HG03095 (cell line): Measurements from ENCODE around the gene MAP4K4.
"Not testable (repeated sequence)": the region's sequence is repeated elsewhere in the genome, so short reads cannot be mapped to it uniquely, and the experiment has no call there.

Experiments
- ATAC-seq: cut with Tn5 transposase; IDR thresholded peaks from one replicate; pipeline ENCODE4 v1.9.1; 2021; ENCODE audit warnings: moderate library complexity; ENCODE audit not compliant: unreplicated experiment

The MAP4K4 gene

GRCh38 chr2:101766337-101766736 is 68.8 kb downstream of the MAP4K4 start:
- ATAC-seq, result no peak

- ATAC-seq, result no peak
Measured at GRCh38 chr2:101766871-101767739, 69.6 kb downstream of the MAP4K4 start.

DNA sequence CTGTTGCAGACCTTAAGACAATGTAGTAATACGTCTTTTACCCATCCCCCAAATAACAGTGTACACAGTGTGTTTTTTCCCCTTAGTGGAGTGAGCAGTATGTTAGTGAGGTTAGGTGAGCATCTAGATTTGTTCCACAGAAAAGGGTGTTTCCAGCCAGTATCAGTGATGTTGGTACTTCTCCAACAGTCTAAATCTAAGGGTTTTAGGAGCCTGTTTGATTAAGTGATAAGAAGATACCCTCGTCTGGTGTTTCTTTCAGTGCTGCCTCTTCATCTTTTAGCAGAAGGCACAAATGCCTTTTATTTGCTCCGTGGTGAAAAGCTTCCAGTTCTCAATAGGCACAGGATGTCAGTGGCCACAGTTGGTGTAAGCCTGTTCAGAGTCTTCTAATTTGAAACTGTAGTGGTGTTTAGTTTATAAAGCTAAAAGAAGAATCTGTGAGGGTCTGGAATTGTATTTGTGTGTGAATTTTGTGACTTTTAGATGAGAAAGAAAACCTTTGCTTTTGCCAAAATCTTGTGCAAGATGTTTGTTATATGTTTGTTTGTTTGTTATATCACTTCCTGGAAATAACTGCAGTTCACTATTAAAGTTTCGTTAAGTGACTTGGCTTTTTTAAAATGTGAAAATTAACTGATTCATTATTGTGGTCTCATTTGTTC is 71.2 kb downstream of the MAP4K4 start:
- ATAC-seq, result no peak

GRCh38 chr2:101769726-101770125 is 72.2 kb downstream of the MAP4K4 start:
- not testable (repeated sequence) for ATAC-seq

DNA sequence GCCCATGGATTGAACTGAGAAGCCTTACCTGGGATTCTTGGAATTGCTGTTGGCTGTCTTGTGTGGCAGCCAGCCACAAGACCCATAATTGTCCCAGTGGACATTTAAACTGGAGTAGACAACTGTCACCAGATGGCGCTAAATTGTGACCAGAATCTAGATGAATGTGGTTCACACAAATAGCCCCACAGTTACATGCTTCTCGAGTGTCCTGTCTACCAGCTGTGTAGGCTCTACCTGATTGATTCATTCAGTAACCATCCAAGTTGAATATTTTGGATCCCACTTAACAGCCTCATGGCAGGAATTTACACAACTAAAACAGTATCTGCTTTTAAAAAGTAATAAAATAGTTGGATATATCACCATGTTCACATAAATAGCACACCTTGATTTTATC is 73.2 kb downstream of the MAP4K4 start:
- peak; percentile 72 for ATAC-seq

GRCh38 chr2:101771227-101771902 is 73.9 kb downstream of the MAP4K4 start:
- no peak for ATAC-seq

- no peak for ATAC-seq
Measured at GRCh38 chr2:101771910-101772321, 74.4 kb downstream of the MAP4K4 start.

- no peak for ATAC-seq
Measured at GRCh38 chr2:101773137-101773536, 75.6 kb downstream of the MAP4K4 start.

GRCh38 chr2:101773961-101774360 is 76.5 kb downstream of the MAP4K4 start:
- ATAC-seq, result not testable (repeated sequence)

- no peak for ATAC-seq
Measured at GRCh38 chr2:101775092-101775491, 77.6 kb downstream of the MAP4K4 start.

GRCh38 chr2:101775636-101776035 is 78.1 kb downstream of the MAP4K4 start:
- no peak for ATAC-seq

DNA sequence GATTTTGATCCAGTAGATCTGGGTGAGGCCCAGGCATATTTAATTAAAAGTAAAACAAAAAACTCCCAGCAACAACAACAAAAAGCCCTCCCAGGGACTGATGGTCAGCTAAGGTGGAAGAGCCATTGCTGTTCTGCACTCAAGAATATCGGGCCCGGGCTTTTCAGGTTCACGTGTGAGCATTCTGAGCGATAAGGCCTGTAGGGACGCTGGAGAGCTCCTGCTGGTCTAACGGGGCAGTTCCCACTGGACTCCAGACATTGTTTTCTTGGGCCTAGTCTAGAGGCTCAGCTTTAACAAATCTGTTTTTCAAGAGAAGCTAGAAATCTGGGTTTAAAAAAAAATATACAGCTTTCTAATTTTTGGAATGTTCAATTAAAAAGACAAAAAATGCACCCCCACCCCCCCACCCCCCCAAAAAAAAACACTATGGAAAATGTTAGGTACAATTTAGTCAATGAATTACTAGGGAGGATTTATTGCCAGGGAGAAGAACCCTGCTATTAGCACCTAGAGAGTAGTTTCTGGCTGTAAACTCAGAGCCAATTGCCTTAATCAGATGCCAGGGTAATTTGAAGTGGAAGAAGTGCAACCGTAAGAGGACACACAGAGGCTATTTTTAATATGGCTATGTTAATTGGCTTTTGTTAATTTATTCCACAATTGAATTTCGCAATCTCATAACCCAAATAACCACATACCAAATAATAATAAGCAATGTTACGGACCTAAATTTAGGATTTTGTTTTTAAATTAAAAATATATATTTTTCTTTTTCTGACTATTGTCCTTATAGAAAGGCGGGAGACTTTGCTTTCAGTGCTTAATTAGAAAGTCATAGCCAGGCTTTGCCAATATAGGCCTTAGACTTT is 78.9 kb downstream of the MAP4K4 start:
- ATAC-seq, result no peak

DNA sequence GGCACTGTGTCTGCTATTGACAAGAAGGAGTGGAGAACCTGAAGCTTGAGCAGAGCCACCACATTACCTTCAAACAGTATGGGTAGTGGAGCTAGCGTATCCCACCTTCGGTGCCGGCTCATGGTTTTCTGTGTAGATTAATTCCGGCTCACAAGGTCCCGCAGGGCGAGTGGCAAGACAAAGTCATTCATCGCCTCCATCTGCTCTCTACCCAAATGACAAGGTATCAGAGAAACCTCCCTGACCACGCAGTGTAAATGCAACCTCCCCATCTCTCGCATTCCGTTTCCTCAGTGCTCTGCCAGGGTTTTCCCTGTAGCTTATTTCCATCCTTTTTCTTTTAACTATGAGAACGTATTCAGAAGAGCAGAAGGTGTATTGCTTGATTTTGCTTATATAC is 79.8 kb downstream of the MAP4K4 start:
- no peak for ATAC-seq

DNA sequence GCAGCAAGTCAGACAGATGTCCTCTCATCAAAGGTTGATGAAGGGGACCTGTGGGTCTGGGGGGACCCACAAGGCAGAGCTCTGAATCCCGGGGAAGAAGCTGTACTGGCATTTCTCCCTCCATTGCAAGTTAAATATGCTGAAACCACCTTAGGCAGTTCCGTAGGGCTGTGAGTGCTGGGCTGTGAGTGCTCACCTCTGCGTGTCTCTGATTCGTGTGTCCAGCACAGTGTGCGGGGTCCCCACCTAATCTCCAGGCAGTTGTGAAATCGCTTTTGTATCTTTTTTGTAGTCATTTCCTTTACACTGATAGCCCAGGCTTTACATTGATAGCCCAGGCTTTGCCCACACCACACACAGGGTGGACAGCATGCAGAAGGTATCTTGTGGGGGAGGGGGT is 80.6 kb downstream of the MAP4K4 start:
- no peak for ATAC-seq

DNA sequence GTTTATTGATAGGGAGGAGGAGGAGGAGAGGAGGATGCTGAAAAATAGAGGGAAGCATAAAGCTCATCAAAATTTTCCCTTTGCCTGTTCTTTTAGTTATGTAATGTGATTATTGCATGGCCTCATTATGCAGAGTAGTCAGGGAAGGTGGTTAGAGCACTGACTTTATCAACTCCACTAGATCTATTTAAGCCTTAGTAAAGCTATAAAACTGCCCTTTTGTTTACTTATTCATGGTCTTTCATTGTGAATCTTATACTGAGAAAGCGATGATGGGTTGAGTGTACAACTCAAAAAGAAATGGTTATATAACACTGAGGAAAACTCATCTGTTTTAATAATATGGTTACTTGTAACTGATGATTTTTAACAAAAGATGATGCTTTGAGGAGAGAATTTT is 81.7 kb downstream of the MAP4K4 start:
- ATAC-seq, result no peak

- no peak for ATAC-seq
Measured at GRCh38 chr2:101779656-101780055, 82.1 kb downstream of the MAP4K4 start.

DNA sequence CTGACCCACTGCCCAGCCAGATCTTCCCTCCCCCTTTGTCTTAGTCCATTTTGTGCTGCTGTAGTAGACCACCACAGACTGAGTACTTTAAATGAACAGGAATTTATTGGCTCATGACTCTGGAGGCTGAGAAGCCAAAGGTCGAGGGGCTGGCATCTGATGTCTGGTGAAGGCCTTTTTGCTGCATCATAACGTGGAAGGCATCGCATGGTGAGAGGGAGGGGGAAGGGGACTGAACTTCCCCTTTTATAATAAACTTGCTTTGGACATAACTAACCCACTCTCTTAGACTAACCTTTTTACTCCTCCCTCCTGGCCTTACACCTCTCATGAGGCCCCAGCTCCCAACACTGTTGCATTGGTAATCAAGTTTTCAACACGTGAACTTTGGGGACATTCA is 83.8 kb downstream of the MAP4K4 start:
- no peak for ATAC-seq

DNA sequence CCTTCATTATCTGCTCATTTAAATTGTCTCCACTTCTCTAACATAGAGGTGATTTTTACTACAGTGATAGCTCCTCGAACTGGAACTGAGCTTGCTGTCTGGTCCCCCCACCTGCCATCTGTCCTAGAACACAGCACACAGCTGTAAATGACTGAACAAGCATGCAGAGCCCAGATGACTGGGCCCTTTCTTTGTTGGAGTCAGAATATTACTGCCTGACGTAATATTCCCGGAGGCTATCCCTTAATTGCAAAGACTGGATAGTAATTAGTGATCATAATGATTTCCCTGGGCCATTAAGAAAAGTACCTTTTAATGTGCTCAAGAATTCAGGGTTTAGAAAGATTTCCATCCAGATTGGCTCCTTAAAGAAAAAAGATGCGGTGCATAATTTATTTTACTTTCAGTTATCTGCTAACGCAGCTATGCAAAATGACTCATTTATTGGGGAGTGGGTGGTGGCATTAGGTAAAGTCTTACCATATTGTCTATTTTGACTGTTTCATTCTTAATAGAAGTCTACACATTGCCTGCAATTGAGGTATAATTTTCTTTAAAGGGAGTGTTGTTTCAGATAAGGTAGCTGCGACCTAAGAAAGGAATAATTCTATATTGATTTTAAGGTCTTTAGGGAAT is 84.4 kb downstream of the MAP4K4 start:
- ATAC-seq, result no peak

GRCh38 chr2:101782427-101782792 is 84.9 kb downstream of the MAP4K4 start:
- ATAC-seq, result no peak

DNA sequence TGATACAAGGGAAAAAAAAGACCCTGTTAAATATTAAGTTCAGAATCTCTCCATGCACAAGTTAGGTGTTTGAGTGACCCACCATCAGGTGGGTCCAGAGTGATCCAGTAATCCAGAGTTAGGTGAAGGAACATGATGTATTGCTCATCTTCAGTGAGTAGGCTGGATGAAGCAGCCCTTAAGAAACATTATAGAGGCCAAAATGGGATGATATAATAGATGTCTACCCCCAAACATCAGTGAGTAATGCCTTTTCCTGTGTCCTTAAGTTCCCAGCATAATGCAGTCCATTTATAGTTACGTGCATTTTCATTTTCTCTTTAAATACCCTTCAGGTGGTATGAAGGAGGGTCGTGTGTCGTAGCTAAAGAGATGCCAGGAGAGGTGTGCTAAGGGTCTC is 89.6 kb downstream of the MAP4K4 start:
- ATAC-seq, result no peak
